SH-SY5Y (cell line): ENCODE measurements around the gene RPL9.

Source experiments
- GATA2 ChIP-seq: IDR thresholded peaks from 2 replicates; pipeline ENCODE4 v1.6.1; 2011; ENCODE audit warnings: mild to moderate bottlenecking, low read depth, low read length
- GATA3 ChIP-seq: IDR thresholded peaks from 2 replicates; pipeline ENCODE4 v1.6.1; 2011; ENCODE audit warnings: low read depth, mild to moderate bottlenecking, low read length, moderate library complexity

DNA sequence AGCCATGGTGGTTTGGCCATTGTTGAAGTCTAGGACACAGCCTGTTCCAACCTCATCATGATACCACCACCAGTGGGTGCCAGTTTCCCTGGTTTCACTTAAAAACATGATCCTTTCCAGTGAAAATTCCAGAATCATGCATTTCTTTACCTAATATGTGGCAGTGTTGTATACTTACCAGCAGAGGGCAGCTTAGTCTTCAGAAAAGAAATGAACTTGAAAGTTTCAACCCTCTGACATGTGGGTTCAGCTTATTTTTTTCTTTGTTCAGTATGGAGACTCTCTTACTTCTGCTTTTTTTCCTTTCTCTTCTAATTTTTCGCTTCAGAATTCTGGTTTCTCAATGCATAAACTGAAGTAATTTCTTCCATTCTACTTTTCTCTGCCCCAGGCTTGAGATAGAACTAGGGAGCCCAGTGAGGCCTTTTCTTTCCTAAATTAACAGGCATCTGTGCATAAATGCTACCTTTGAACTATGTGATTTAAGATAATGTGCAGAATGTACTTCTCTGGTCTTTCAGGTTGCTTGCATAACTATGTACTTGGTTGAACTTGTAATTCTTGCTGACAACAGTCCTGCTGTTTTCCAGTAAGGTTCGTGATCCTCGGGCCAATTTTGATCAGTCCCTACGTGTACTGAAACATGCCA, 10.8 kb upstream of the RPL9 start:
- TF ChIP-seq GATA3 = no peak
- TF ChIP-seq GATA2 = no peak
